GM18505 (cell line): ENCODE measurements around the gene LAMA2.

Source experiments
- ATAC-seq: cut with Tn5 transposase; IDR thresholded peaks from one replicate; pipeline ENCODE4 v1.9.1; 2021; ENCODE audit not compliant: unreplicated experiment
- POLR2A ChIP-seq: IDR thresholded peaks from 4 replicates; pipeline ENCODE4 v1.6.1; 2011; ENCODE audit warnings: borderline replicate concordance; ENCODE audit not compliant: insufficient read depth, insufficient read length; ENCODE audit errors: extremely low read depth

LAMA2 gene

DNA sequence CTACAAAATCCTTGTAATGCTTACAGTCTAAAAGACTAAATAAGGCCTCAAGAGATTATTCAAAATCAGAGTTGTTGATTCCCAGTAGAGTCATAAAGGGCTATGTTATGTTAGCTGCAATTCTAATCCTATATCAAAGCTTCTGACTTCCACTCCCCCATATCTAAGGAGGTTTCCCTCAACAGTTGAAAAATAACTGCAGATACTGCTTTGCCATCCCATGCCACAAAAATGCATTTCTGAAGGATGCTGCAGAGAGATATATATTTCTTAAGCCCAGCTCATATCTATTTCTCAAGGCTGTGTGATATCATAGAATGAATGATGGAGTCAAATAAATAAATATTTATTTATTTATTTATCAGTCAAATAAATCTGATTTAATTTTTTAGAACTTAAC lies 332.3 kb downstream of the LAMA2 start:
- no peak for ATAC-seq
- TF ChIP-seq POLR2A = no peak

- TF ChIP-seq POLR2A = no peak
- no peak for ATAC-seq
These were observed 333.1 kb downstream of the LAMA2 start for GRCh38 chr6:129215916-129216520.

GRCh38 chr6:129217701-129218100 lies 334.8 kb downstream of the LAMA2 start:
- no peak for TF ChIP-seq POLR2A
- no peak for ATAC-seq

- ATAC-seq = no peak
- no peak for TF ChIP-seq POLR2A
These were observed 350.7 kb downstream of the LAMA2 start for GRCh38 chr6:129233458-129234134.

GRCh38 chr6:129235167-129236000 lies 352.4 kb downstream of the LAMA2 start:
- ATAC-seq = no peak
- TF ChIP-seq POLR2A = no peak

DNA sequence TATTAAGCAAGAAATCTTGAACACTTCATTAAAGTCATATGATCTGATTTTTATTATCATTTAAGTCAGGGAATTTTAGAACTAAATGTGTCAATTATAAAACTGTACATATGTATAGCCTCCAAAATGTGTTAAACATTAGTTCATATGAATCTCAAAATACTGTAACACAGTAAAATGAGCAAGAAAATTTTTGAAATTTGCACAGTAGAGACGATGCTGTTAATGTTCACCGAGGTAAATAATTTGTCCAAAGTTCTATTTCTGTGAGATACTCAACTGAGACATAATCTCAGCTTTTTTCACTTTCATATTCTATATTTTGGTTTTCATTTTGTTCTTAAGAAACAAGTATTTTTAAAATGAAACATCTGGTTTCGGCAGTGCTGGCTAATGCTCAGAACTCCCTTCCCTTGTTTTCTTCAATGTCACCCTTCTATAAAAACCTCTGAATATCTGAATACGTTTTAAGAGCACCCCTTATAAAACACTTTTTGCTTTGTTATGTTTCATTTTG lies 353.1 kb downstream of the LAMA2 start:
- TF ChIP-seq POLR2A = no peak
- ATAC-seq = no peak

DNA sequence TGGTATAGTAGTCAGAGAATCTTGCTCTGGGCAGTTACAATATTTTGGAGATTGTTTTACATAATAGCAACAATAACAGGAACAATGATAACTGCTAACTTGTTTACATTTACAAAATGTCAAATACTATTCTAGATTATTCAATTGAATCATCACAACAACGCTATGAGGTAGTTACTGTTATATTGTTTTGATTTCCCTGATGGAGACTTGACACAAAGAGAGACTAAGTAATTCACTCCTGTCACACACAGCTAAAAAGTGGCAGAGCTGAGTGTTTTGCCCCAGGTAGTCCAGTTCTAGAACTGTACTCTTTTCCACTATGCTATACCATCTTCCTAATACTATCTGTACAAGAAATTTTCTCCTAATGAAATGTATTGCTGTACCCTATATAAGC lies 356.1 kb downstream of the LAMA2 start:
- ATAC-seq = no peak
- no peak for TF ChIP-seq POLR2A

DNA sequence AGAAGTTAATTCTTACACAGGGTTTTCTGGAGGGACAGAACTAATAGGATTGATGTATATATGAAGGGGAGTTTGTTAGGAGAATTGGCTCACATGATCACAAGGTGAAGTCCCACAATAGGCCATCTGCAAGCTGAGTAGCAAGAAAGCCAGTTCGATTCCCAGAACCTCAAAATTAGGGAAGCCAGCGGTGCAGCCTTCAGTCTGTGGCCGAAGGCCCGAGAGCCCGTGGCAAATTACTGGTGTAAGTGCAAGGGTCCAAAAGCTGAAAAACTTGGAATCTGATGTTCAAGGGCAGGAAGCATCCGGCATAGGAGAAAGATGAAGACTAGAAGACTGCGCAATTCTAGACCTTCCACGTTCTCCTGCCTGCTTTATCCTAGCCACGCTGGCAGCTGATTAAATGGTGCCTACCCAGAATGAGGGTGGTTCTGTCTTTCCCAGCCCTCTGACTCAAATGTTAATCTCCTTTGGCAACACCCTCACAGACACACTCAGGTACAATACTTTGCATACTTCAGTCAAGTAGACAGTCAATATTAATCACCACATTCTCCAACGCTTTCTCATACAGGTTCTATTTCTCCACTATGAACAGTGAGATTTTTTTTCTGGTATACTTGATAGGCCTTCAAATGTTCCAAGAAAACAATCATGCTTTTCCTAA lies 357.0 kb downstream of the LAMA2 start:
- TF ChIP-seq POLR2A = no peak
- ATAC-seq = no peak

GRCh38 chr6:129240492-129240853 lies 357.5 kb downstream of the LAMA2 start:
- TF ChIP-seq POLR2A = no peak
- no peak for ATAC-seq

- TF ChIP-seq POLR2A = no peak
- ATAC-seq = no peak
These were observed 359.6 kb downstream of the LAMA2 start for GRCh38 chr6:129242546-129242945.

GRCh38 chr6:129243377-129243776 lies 360.4 kb downstream of the LAMA2 start:
- no peak for TF ChIP-seq POLR2A
- ATAC-seq = no peak

DNA sequence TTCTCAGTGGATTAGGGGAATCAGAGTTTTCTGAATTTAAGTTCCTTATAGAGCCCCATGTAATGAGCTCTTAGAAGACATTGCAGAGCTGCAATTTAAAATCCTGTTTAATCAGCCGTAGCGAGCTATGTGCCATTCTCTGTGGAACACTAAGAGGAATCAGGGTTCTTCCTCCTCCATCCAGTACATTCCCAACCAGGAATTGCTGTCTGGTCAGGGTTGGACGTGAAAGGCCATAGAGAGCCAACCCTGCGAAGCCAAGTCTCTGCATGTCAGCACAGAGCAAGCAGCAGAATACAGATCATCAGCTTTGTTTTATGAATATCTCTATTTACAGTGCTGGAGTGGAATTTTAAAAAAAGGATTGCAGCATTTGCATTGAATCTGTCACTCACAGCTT lies 366.0 kb downstream of the LAMA2 start:
- no peak for TF ChIP-seq POLR2A
- ATAC-seq = no peak
